ENCODE results near the gene SYP.

SYP gene

DNA sequence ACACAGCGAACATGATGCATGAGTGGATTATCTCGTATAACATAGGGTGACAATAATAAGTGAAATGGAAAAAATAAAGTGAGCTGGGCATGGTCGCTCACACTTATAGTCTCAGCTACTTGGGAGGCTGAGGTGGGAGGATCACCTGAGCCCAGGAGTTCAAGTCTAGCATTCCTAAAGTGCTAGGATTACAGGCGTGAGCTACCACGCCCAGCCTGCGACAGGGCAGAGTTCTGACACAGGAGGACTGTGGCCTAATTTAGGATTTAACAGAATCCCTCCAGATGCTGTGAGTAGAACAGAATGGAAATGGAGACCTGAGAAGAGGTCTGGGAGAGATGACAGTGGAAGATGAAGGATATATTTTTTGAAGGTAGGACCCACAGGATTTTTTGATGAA lies 10.4 kb downstream of the SYP start:
- POLR2A ChIA-PET (ENCODE audit: low non-redundant PET), result no interaction called here
- peak overlapping the region; percentile 93 for H3K27ac ChIP-seq
- TF ChIP-seq, protein P1, sequence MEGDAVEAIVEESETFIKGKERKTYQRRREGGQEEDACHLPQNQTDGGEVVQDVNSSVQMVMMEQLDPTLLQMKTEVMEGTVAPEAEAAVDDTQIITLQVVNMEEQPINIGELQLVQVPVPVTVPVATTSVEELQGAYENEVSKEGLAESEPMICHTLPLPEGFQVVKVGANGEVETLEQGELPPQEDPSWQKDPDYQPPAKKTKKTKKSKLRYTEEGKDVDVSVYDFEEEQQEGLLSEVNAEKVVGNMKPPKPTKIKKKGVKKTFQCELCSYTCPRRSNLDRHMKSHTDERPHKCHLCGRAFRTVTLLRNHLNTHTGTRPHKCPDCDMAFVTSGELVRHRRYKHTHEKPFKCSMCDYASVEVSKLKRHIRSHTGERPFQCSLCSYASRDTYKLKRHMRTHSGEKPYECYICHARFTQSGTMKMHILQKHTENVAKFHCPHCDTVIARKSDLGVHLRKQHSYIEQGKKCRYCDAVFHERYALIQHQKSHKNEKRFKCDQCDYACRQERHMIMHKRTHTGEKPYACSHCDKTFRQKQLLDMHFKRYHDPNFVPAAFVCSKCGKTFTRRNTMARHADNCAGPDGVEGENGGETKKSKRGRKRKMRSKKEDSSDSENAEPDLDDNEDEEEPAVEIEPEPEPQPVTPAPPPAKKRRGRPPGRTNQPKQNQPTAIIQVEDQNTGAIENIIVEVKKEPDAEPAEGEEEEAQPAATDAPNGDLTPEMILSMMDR (conservative IDR thresholded peaks at IDR 0.05; ENCODE audit: low read depth), result no peak
- CTCF ChIA-PET, result interaction anchor here (0.6 kb wide), 1 partner anchor 649 kb away, joined by 6 read pairs; no protein-coding TSS in a partner anchor
- DNase-seq (ENCODE audit: low spot score), result no peak

DNA sequence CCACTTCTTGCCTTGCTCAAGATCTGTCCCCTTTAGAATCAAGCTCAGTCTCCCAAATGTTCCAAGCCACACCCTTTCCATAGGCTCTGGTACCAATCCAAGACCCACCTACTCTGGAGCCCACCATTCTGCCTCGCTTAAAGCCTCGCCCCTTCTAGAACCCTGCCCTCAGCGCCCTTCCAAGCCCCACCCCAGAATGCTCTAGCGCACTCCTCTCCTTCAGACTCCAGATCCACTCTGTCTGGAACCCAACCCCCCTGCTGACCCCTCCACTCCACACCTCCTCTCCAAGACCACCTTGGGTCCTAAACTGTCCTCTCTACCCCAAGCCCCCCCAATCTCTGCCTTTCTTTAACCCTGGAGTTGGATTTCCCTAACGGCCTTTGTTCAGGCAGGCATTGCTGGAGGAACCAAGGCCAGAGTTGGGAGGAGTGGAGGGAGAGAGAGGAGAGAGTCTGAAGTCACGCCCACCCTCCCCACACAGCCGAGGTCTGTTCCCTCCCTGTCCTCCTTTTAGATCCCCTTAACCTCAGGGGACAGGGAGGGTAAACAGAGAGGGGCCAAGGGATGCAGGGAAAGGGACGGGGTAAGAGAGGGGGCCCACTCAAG lies 11.4 kb downstream of the SYP start:
- ChIA-PET CTCF (no interaction called here), POLR2A (ENCODE audit: low non-redundant PET) (no interaction called here)
- TF ChIP-seq, protein P1 (conservative IDR thresholded peaks at IDR 0.05; ENCODE audit: low read depth), result no peak
- peak overlapping the region; percentile 93 for H3K27ac ChIP-seq
- DNase-seq (ENCODE audit: low spot score), result no peak

DNA sequence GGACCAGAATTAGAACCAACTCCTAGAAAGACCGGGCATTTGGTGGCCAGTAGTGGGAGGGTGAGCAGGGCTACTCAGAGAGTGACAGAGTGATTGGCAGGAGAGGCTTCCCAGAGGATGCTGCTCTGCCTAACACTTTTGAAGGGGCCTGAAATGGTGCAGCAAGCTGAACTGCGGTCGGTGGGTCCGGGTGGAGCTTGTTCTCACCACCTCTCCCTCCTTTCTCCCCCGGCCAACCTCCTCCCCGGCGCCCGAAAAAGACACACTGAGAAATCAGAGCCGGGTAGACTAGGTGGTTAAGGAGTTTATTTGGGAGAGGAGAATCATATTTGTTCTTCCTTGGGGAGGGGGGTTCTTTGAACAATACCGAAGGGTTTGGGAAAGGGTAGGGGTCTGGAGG lies 12.5 kb downstream of the SYP start:
- no peak for DNase-seq (ENCODE audit: low spot score)
- ChIA-PET CTCF (no interaction called here), POLR2A (ENCODE audit: low non-redundant PET) (no interaction called here)
- TF ChIP-seq, protein P1 (conservative IDR thresholded peaks at IDR 0.05; ENCODE audit: low read depth), result no peak
- H3K27ac ChIP-seq, result peak overlapping the region; percentile 93

DNA sequence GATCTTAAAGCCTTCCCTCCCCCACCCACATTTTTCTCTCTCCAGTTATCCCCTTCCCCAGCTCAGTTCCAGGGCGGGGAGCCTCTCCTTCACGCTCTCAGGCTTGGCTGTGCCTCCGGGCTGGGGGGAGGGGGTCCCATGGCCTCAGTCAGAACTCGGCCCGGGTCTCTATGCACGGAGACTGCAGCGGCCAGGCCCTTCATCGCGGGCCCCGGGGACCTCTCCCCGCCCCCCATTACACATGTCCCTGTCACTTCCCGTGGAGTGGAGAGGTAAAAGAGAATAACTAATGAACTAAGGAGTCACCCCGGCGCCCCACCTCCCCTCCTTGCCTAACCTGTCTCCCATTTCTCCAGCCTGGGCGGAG lies 13.0 kb downstream of the SYP start:
- no peak for DNase-seq (ENCODE audit: low spot score)
- peak overlapping the region; percentile 93 for H3K27ac ChIP-seq
- TF ChIP-seq, protein P1 (conservative IDR thresholded peaks at IDR 0.05; ENCODE audit: low read depth), result no peak
- ChIA-PET CTCF (no interaction called here), POLR2A (ENCODE audit: low non-redundant PET) (no interaction called here)

DNA sequence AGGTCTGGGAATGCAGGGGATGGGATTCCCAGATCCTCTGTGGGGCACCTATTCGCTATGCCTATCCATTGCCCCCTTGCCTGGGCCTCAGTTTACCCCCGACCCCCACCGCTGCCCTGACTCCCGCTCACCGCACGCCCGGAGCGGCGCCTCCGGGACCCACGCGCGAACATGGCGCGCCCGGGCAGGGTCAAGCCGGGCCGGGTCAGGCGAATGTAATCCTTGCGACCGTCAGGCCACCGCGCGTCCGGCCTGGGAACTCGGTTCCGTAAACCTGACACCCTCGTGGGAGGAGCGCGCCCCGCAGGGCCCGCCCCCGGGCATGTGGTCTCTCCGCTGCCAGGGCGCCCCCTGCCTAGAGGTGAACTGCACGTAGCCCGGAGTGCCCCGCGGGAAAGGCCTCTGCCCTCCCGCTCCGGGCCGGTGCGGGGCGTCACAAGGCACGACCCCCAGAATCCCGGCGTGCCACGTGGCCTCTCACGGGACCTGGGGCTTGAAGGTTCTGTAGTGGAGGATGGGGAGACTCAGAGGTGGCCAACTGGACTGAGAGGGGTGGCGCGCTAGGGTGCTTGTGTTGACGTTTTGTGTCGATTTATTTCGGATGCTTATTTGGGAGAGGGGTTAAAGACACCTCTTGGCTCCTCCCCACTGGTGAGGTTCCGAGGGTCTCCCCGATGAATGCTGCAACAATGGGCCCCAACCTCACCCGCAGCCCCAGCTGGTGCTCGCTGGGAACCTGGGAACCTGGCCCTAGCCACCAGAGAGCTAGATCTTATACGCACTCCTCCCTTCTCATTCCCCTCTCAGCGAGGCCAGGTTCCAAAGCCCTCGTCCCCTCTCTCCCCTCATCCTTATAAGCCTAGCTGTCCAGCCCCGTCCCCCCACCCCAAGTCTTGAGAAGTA lies 13.6 kb downstream of the SYP start, which contains the start of gene PRICKLE3:
Gene PRICKLE3, minus strand, starts transcription at position 249 of the 903 bp plus-strand sequence. Its CDS starts 76 bp downstream, at position 173.
- DNase-seq (ENCODE audit: low spot score), result no peak
- POLR2A ChIA-PET (ENCODE audit: low non-redundant PET), result no interaction called here
- TF ChIP-seq, protein P1 (conservative IDR thresholded peaks at IDR 0.05; ENCODE audit: low read depth), result peak; percentile 40
- peak within 1 kb of the TSS; percentile 93 for H3K27ac ChIP-seq
- CTCF ChIA-PET, result no interaction called here

DNA sequence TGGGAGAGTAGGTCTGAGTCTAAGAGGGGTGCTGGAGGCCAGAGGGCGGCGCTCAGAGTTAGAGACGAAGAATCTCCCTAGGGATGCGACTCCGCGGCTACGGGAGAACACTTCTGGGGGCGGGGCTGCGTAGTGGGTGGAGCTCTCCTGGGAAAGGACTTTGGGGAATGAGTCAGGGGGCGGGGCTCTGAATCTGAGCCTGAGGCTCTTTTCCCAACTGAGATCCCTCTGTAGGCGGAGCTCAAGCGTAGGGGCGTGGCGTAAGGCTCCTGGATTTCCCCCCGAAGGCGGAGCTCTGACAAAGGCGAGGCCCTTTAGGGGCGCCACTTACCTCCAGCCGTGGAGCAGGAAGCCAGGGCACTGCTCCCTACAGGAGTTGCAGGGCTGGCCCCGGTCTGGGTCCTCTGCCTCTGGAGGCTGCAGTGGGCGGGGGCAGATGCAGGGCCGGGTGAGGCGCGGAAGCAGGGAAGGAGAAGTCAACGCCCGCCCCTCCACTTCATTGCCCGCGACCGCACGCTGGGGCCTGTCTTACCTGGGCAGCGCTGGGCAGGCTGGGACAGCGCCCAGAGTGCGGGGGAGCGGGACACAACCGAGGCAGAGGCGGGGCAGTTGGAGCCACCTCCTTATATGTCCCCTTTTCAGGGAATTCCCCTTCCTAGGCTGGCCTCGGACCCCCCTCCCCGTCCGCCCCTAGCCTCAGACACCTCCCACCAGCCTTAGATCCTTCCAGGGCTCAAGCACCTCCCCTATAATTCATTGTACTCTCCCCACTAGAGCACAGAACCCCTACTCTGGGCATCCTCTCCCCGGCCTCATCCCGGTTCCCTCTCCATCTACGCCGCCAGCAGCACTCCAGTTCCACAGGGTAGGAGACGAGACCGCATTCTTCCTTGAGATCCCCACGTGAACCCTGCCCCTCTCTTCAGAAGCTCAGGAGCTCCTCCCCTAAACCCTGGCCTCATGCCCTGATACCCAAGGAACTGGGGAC lies 15.4 kb downstream of the SYP start:
- H3K27ac ChIP-seq, result peak overlapping the region; percentile 93
- POLR2A ChIA-PET (ENCODE audit: low non-redundant PET), result interaction anchor here (1.0 to 1.7 kb wide), 2 partner anchors 8 to 18 kb away, joined by 4 to 6 read pairs; no protein-coding TSS in a partner anchor
- TF ChIP-seq, protein P1 (conservative IDR thresholded peaks at IDR 0.05; ENCODE audit: low read depth), result no peak

More for the DNA sequence above, 15.4 kb downstream of the SYP start:
- CTCF ChIA-PET, result interaction anchor here (0.6 kb wide), 1 partner anchor 122 kb away, joined by 5 read pairs; no protein-coding TSS in a partner anchor
- peak; percentile 76 for DNase-seq (ENCODE audit: low spot score)
